K562 (cell line): ENCODE measurements around the gene C19orf67. TPM values are rescaled to one million over a fixed set of nuclear protein-coding genes. Genes with fewer than 3 reads are reported as not detected.

Experiments used
- GABPA ChIP-seq: fragments of 200-800 bp; sonication (Bioruptor generic); conservative IDR thresholded peaks from 2 replicates; pipeline ENCODE4 v1.6.1; 2016; ENCODE audit warnings: low read depth, missing genetic modification characterization, missing compliant biosample characterization
- HDAC8 ChIP-seq: fragments of 450-650 bp; IDR thresholded peaks from 2 replicates; pipeline ENCODE4 v1.6.1; 2016; ENCODE audit warnings: mild to moderate bottlenecking, missing genetic modification characterization, moderate library complexity, missing compliant biosample characterization
- POU5F1 ChIP-seq: fragments of 150-350 bp; IDR thresholded peaks from 2 replicates; pipeline ENCODE4 v1.6.1; 2014; ENCODE audit warnings: borderline replicate concordance, low read length, low read depth, mild to moderate bottlenecking; ENCODE audit not compliant: partially characterized antibody
- SPI1 ChIP-seq: IDR thresholded peaks from 2 replicates; pipeline ENCODE4 v1.6.1; 2011; ENCODE audit warnings: low read depth, low read length, control low read depth, borderline replicate concordance
- SREBF2 ChIP-seq: sonication (generic); formaldehyde crosslinking; IDR thresholded peaks from 2 replicates; pipeline ENCODE4 v1.4.0; 2020; ENCODE audit warnings: mild to moderate bottlenecking, missing genetic modification reagents
- polyA plus RNA-seq, 8 experiments: library from polyadenylated mRNA; depleted of rRNA in 4 of 8; stranded (reverse) in 5 of 8; unstranded in 3 of 8; fragments of >200 nt; fragmentation: Nextera tagmentation in 2 of 8; fragmentation: Illumina TruSeq in 1 of 8; extraction: Ambion mirVana in 2 of 8; extraction: Trizol in 1 of 8; gene quantifications; 2 replicates each; pipeline versions ENCODE4 v1.2.1 to v1.2.3, GENCODE V29; 2011 to 2014; ENCODE audit warnings: inconsistent platforms in 1 of 8, missing spikeins in 1 of 8
- total RNA-seq, 7 experiments: library from RNA; depleted of rRNA in 6 of 7; stranded (reverse); fragments of >200 nt in 6 of 7; fragmentation: Illumina TruSeq in 2 of 7; extraction: Trizol in 2 of 7; gene quantifications; 2 replicates each; pipeline versions ENCODE4 v1.2.1 to v1.2.3, GENCODE V29; 2011 to 2021; ENCODE audit warnings: low replicate concordance in 1 of 7
- TF ChIP-seq, protein P1 (sequence below), 2 experiments: fragments of 450-650 bp; formaldehyde crosslinking in 1 of 2; IDR thresholded peaks; 2 replicates each; pipeline versions ENCODE4 v1.4.0 to v1.6.1; 2014 to 2020; ENCODE audit warnings: mild to moderate bottlenecking in 2 of 2, borderline replicate concordance in 1 of 2, low read depth in 1 of 2
- TF ChIP-seq, protein P2 (sequence below): fragments of 250-450 bp; sonication (Bioruptor Pico); IDR thresholded peaks from 2 replicates; pipeline ENCODE4 v1.8.0; 2022; ENCODE audit warnings: moderate library complexity, mild to moderate bottlenecking, inconsistent platforms
- TF ChIP-seq, protein P3 (sequence below), 2 experiments: fragments of 450-650 bp in 1 of 2; IDR thresholded peaks; 2 replicates each; pipeline ENCODE4 v1.6.1; 2011 to 2017; ENCODE audit warnings: low read depth in 2 of 2, antibody characterized with exemption in 1 of 2, borderline replicate concordance in 1 of 2, low read length in 1 of 2, mild to moderate bottlenecking in 1 of 2, mixed read lengths in 1 of 2; ENCODE audit not compliant: control insufficient read depth in 1 of 2
- TF ChIP-seq, protein P4 (sequence below), 2 experiments: fragments of 200-800 bp in 1 of 2; sonication (Bioruptor generic) in 1 of 2; sonication (generic) in 1 of 2; formaldehyde crosslinking in 1 of 2; IDR thresholded peaks in 1 of 2; conservative IDR thresholded peaks in 1 of 2; 2 replicates each; pipeline versions ENCODE4 v1.5.0 to v1.6.1; 2016 to 2020; ENCODE audit warnings: missing compliant biosample characterization in 1 of 2, missing genetic modification characterization in 1 of 2, missing genetic modification reagents in 1 of 2

The C19orf67 gene
- total and polyA plus RNA-seq, 9 of the 15 experiments (the other 6 are each of a cell fraction or from before 2014, with no cell fraction given) = 0.29 to 1.8 (median 0.51) TPM; not detected in 3

DNA sequence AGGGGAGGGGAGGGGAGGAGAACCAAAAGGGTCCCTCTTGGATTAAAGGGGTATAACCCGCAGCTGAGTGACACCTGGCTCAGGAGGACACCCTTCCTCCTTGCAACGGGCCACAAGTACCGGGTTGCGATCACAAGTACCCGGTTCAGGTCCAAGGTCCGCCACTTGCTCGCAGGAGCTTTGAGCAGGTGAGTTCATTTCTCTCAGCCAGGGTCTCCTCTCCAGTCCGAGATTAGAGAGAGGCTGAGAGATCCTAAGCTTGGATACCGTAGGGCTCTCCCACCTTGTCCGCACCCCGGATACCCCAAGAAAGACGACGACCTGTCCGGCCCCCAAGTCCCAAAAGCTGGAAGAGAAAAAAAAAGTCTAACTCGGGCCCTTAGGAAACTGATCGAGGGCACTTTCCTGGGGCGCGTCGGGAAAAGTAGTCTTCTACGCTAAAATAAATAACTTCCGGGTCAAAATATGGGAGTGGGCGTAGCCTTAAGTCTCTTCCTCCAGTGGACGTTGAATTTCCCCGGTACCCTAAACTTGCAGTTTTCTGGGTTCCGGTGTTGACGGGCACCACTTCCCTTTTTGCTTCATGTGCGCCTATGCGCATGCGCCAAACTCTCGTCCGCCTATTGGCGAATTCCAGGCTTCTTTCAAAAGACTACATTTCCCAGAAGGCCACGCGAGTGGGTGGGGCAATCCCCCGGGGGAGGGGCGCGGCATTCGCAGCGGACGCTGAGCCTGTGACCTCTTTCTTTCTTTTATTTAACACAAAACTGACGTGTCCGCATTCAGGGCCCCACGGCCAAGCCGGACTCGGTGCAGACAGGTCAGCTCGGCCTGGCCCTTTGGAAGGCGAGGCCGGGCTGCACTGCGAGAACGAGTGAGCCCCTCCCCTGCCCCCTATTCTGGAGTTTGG is 4.4 kb downstream of the C19orf67 start (continued):
- TF ChIP-seq, protein P1, sequence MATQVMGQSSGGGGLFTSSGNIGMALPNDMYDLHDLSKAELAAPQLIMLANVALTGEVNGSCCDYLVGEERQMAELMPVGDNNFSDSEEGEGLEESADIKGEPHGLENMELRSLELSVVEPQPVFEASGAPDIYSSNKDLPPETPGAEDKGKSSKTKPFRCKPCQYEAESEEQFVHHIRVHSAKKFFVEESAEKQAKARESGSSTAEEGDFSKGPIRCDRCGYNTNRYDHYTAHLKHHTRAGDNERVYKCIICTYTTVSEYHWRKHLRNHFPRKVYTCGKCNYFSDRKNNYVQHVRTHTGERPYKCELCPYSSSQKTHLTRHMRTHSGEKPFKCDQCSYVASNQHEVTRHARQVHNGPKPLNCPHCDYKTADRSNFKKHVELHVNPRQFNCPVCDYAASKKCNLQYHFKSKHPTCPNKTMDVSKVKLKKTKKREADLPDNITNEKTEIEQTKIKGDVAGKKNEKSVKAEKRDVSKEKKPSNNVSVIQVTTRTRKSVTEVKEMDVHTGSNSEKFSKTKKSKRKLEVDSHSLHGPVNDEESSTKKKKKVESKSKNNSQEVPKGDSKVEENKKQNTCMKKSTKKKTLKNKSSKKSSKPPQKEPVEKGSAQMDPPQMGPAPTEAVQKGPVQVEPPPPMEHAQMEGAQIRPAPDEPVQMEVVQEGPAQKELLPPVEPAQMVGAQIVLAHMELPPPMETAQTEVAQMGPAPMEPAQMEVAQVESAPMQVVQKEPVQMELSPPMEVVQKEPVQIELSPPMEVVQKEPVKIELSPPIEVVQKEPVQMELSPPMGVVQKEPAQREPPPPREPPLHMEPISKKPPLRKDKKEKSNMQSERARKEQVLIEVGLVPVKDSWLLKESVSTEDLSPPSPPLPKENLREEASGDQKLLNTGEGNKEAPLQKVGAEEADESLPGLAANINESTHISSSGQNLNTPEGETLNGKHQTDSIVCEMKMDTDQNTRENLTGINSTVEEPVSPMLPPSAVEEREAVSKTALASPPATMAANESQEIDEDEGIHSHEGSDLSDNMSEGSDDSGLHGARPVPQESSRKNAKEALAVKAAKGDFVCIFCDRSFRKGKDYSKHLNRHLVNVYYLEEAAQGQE (IDR thresholded peaks at IDR 0.05; ENCODE audit: borderline replicate concordance) = no peak
- TF ChIP-seq, protein P1 (CRISPR knock-in tag; IDR thresholded peaks at IDR 0.05; ENCODE audit: low read depth) = no peak
- TF ChIP-seq SREBF2 (CRISPR knock-in tag) = no peak
- TF ChIP-seq SPI1 = peak; percentile 99
- TF ChIP-seq, protein P2, sequence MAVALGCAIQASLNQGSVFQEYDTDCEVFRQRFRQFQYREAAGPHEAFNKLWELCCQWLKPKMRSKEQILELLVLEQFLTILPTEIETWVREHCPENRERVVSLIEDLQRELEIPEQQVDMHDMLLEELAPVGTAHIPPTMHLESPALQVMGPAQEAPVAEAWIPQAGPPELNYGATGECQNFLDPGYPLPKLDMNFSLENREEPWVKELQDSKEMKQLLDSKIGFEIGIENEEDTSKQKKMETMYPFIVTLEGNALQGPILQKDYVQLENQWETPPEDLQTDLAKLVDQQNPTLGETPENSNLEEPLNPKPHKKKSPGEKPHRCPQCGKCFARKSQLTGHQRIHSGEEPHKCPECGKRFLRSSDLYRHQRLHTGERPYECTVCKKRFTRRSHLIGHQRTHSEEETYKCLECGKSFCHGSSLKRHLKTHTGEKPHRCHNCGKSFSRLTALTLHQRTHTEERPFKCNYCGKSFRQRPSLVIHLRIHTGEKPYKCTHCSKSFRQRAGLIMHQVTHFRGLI (CRISPR knock-in tag) = no peak
- peak; percentile 99 for TF ChIP-seq GABPA (tag)
- no peak for TF ChIP-seq HDAC8 (tag)
- peak; percentile 91 for TF ChIP-seq POU5F1
- TF ChIP-seq, protein P3, sequence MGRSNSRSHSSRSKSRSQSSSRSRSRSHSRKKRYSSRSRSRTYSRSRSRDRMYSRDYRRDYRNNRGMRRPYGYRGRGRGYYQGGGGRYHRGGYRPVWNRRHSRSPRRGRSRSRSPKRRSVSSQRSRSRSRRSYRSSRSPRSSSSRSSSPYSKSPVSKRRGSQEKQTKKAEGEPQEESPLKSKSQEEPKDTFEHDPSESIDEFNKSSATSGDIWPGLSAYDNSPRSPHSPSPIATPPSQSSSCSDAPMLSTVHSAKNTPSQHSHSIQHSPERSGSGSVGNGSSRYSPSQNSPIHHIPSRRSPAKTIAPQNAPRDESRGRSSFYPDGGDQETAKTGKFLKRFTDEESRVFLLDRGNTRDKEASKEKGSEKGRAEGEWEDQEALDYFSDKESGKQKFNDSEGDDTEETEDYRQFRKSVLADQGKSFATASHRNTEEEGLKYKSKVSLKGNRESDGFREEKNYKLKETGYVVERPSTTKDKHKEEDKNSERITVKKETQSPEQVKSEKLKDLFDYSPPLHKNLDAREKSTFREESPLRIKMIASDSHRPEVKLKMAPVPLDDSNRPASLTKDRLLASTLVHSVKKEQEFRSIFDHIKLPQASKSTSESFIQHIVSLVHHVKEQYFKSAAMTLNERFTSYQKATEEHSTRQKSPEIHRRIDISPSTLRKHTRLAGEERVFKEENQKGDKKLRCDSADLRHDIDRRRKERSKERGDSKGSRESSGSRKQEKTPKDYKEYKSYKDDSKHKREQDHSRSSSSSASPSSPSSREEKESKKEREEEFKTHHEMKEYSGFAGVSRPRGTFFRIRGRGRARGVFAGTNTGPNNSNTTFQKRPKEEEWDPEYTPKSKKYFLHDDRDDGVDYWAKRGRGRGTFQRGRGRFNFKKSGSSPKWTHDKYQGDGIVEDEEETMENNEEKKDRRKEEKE (IDR thresholded peaks at IDR 0.05; ENCODE audit: borderline replicate concordance in 1 of 2, control insufficient read depth in 1 of 2, low read depth in 2 of 2, low read length in 1 of 2) = peak in 1 of 2 experiments; percentile 76; a peak in 1 of 4 replicates
- TF ChIP-seq, protein P4, sequence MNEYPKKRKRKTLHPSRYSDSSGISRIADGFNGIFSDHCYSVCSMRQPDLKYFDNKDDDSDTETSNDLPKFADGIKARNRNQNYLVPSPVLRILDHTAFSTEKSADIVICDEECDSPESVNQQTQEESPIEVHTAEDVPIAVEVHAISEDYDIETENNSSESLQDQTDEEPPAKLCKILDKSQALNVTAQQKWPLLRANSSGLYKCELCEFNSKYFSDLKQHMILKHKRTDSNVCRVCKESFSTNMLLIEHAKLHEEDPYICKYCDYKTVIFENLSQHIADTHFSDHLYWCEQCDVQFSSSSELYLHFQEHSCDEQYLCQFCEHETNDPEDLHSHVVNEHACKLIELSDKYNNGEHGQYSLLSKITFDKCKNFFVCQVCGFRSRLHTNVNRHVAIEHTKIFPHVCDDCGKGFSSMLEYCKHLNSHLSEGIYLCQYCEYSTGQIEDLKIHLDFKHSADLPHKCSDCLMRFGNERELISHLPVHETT (CRISPR knock-in tag; conservative IDR thresholded peaks at IDR 0.05 in 1 of 2, IDR thresholded peaks at IDR 0.05 in 1 of 2) = peak in 1 of 2 experiments; percentile 96; a peak in 2 of 4 replicates
